ENCODE data around the gene CABCOCO1.

GRCh38 chr10:61765176-61766087 lies 102.7 kb downstream of the CABCOCO1 start:
- TF ChIP-seq CTCF (optimal IDR thresholded peaks at IDR 0.05 in 1 of 3, IDR thresholded peaks at IDR 0.05 in 1 of 3, conservative IDR thresholded peaks at IDR 0.05 in 1 of 3; ENCODE audit: extremely low read depth in 1 of 3, insufficient read depth in 2 of 3, low read length in 3 of 3), result no peak
- no peak for TF ChIP-seq EZH2 (IDR thresholded peaks at IDR 0.05; ENCODE audit: low read length)
